Omental fat pad (tissue), 4 donors: ENCODE results near the gene DLG2. TPM values are rescaled to one million over a fixed set of nuclear protein-coding genes. Genes with fewer than 3 reads are reported as not detected.

Source experiments
- ATAC-seq: fragments of 150-250 bp; one replicate; pipeline ENCODE4 v1.9.1; 2016; ENCODE audit warnings: mild to moderate bottlenecking, moderate library complexity; ENCODE audit not compliant: low FRiP score
- DNase-seq: peaks from one replicate; pipeline ENCODE4 v3.0.0-alpha.2; 2019; ENCODE audit warnings: low spot score
- total RNA-seq, 4 donors: library from RNA; depleted of rRNA; stranded (reverse); fragments of >200 nt; gene quantifications; one replicate each; pipeline ENCODE4 v1.1.0, GENCODE V29; 2016
- TF ChIP-seq, protein P1 (sequence below), 3 donors: fragments of 450-650 bp; IDR thresholded peaks; one replicate each; pipeline ENCODE4 v1.5.1; 2016 to 2017; ENCODE audit warnings: antibody characterized with exemption in 3 of 3, mild to moderate bottlenecking in 3 of 3, moderate library complexity in 2 of 3

Gene DLG2
- total RNA-seq, 4 donors from 2014 or later, result 4.8 to 13.2 (median 8.1) TPM

DNA sequence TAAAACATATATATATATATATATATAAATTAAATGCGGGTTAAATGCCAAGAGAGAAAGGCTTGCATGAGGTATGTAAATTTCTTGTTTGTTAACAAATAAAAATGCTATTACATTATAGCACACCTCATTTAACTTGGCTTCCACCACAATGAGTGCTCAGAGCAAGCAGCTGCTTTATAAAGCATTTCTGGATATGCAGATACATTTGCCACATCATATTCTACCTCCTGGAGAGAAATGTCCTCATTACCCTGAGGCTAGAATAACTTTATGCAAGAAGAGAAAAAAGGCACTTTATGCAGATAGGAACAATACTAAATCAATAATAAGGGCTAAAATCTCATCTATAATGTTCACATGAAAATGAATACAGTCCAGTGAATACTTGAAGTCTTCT lies 2159.3 kb downstream of the DLG2 start:
- TF ChIP-seq, protein P1, sequence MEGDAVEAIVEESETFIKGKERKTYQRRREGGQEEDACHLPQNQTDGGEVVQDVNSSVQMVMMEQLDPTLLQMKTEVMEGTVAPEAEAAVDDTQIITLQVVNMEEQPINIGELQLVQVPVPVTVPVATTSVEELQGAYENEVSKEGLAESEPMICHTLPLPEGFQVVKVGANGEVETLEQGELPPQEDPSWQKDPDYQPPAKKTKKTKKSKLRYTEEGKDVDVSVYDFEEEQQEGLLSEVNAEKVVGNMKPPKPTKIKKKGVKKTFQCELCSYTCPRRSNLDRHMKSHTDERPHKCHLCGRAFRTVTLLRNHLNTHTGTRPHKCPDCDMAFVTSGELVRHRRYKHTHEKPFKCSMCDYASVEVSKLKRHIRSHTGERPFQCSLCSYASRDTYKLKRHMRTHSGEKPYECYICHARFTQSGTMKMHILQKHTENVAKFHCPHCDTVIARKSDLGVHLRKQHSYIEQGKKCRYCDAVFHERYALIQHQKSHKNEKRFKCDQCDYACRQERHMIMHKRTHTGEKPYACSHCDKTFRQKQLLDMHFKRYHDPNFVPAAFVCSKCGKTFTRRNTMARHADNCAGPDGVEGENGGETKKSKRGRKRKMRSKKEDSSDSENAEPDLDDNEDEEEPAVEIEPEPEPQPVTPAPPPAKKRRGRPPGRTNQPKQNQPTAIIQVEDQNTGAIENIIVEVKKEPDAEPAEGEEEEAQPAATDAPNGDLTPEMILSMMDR (IDR thresholded peaks at IDR 0.05), result no peak
- ATAC-seq (no peak), DNase-seq (no peak)

DNA sequence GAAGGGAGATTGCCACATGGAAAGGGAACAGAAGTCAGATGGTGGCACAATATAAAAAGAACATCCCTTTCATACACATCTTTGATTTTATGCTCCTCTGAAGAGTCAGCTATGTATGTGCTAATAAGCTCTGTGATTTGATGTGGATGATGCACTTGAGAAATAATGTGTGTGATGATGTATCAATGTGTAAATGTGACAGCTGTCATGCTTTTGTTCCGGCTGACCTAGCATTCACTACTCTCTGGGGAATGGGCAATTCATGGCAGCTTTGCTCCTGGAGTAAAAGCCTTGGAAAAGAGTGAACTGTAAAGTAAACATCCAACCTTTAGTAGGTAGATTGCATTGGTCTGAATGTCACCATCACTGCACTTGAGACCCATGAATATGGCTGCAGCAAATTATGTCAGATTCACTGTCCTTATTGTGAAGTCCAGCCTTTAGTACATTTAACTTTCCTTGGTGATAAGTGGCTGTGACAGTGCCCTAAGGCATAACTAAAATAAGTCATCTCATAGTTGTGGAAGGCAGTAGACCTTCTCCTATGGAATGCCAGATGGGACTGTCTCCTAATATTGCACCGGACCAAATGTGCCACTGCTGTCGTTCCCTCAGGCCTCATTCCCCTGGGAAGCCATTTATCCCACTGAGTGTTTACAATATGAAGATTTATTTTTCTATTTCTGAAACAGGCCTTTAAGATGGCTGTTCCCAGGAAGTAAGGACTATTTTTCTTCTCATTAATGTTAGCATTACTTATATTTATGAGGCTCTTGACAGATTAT lies 2162.8 kb downstream of the DLG2 start:
- ATAC-seq (no peak), DNase-seq (no peak)
- TF ChIP-seq, protein P1 (IDR thresholded peaks at IDR 0.05), result no peak

DNA sequence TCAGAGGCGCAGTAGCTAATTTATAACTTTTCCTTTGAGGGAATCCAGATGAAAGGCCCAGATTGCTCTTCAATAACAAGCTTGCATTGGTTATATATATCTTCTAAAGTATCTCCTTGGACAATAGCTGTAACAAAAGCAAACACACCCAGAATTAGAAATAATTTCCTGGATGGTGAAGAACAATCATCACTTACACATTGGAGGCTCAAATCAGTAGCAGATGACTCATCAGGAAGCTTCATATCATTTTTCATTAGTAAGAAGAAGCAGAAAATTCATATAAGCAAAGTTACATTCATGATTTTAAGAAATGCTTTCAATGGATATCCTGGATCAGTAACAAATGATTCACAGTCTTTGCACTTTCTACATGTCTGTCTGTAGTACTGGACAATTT lies 2167.3 kb downstream of the DLG2 start:
- DNase-seq (no peak), ATAC-seq (no peak)
- TF ChIP-seq, protein P1 (IDR thresholded peaks at IDR 0.05), result no peak

DNA sequence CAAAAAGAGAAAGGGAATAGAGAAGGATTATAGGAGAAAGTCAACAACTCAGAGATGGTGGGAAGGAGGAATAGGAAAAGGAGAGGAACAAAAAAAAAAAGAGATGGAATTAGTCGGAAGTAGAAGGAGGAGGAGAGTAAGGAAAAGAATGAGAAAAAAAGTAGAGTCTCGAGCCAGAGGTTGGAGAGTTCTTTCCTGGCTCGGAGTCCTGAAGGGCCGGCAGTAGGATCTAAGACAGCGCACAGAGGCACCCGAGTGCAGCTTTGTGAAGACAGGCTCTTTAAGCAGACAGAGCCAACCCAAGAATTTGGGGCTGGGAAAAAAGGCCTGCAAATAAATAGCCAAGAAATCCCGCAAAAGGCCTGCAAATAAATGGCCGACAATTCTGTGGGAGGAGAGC lies 2170.6 kb downstream of the DLG2 start:
- no peak for ATAC-seq
- DNase-seq, result no peak
- TF ChIP-seq, protein P1 (IDR thresholded peaks at IDR 0.05), result no peak

DNA sequence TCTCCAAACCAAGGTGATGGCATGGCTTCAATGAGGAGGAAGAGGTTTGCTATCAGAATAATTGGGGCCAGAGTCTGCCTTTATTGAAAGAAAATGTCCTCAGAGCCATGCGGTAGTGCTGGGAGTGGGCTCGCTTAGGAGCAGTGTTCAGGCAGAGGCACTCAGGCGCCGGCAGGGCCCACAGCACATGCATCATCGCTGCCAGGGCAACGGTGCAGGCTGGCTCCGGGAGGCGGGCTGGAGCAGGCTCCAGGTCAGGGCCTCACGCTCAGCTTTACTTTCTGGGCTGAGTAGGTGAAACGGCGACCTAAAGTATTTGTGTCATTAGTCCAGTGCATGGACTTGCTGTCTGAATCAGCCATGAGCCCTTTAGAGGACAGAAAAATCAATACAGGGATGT lies 2171.1 kb downstream of the DLG2 start:
- DNase-seq, result no peak
- no peak for ATAC-seq
- TF ChIP-seq, protein P1 (IDR thresholded peaks at IDR 0.05), result no peak

DNA sequence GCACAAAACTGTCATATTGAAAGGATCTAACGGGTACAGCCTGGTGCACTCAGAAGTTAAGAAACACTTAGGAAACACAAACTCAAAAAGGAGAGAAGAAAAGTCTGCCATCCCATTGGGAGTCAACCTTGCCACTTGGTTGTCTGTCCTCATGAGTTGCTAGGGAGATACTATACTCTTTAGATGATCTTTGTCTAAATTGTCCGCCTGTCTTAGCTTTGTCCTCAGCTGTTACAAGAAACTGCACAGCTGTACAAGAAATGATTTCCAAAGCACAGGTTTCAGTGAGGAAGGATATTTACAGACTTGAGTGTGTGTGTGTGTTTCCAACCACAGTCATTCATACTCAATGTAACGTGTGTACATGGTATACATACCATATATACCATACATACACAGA lies 2171.8 kb downstream of the DLG2 start:
- ATAC-seq (no peak), DNase-seq (no peak)
- TF ChIP-seq, protein P1 (IDR thresholded peaks at IDR 0.05), result no peak

DNA sequence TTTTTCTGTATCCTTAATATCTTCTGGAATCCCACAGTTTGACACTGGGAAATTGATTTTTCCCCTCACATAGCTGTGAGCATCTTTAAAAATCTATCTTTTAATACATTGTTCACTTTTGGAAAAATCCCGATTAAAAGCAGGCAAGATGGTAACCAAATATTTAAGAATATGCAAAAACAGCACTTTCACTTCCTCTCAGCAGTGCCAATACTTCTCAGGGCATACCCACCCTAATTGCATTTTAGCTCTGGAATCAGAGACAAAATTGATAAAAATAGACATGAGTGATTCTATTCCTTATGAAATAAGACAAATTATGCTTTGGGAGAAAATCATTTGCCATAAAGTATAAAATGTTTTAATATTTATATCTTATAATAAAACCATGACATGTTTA lies 2172.5 kb downstream of the DLG2 start:
- no peak for ATAC-seq
- TF ChIP-seq, protein P1 (IDR thresholded peaks at IDR 0.05), result no peak
- DNase-seq, result no peak
